ENCODE measurements around the gene NUP133. TPM values are rescaled to one million over a fixed set of nuclear protein-coding genes. Genes with fewer than 3 reads are reported as not detected.

Gene NUP133
- total and polyA plus RNA-seq, 4 donors, result 5.7 to 22.7 (median 10.4) TPM

DNA sequence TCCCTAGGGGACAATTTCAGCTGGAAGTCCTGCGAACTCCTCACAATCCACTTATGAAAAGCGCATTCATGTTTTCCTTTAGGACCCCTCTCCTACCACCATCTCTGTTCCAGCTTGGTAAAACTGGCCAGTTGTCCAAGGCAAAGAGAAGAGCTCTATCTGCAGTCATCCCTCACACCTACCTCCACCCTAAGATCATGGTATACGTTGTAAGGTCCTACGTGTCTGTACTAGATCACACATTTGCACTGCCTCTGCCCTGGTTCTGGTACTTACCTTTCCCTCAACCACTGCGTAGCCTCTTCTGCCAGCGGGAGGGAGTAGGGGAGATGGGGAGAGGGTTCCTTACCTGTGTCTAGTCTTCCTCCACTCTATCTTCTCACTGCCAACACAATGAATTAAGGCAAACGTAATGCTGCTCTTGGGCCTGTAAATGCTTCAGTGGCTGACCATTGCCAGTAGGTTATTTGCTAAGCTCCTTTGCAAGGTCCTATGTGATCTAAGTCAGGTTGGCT is 739 bp upstream of the NUP133 start:
- TF ChIP-seq RAD21 (IDR thresholded peaks at IDR 0.05) (no peak), TAF1 (conservative IDR thresholded peaks at IDR 0.05) (no peak), FOXA2 (IDR thresholded peaks at IDR 0.05) (no peak), RXRA (IDR thresholded peaks at IDR 0.05) (no peak), FOXA1 (IDR thresholded peaks at IDR 0.05) (no peak), GABPA (IDR thresholded peaks at IDR 0.05 in 1 of 2, conservative IDR thresholded peaks at IDR 0.05 in 1 of 2) (no peak), NR2F2 (IDR thresholded peaks at IDR 0.05) (no peak), SP1 (IDR thresholded peaks at IDR 0.05) (no peak), EGR1 (IDR thresholded peaks at IDR 0.05; ENCODE audit: low read depth in 2 of 2) (no peak), JUND (IDR thresholded peaks at IDR 0.05) (no peak), YY1 (IDR thresholded peaks at IDR 0.05) (no peak), HNF4G (IDR thresholded peaks at IDR 0.05) (no peak), HNF4A (conservative IDR thresholded peaks at IDR 0.05) (no peak)
- TF ChIP-seq, protein P1, sequence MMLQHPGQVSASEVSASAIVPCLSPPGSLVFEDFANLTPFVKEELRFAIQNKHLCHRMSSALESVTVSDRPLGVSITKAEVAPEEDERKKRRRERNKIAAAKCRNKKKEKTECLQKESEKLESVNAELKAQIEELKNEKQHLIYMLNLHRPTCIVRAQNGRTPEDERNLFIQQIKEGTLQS (IDR thresholded peaks at IDR 0.05), result no peak
- TF ChIP-seq, protein P2, sequence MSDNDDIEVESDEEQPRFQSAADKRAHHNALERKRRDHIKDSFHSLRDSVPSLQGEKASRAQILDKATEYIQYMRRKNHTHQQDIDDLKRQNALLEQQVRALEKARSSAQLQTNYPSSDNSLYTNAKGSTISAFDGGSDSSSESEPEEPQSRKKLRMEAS (IDR thresholded peaks at IDR 0.05), result no peak
- TF ChIP-seq, protein P3, sequence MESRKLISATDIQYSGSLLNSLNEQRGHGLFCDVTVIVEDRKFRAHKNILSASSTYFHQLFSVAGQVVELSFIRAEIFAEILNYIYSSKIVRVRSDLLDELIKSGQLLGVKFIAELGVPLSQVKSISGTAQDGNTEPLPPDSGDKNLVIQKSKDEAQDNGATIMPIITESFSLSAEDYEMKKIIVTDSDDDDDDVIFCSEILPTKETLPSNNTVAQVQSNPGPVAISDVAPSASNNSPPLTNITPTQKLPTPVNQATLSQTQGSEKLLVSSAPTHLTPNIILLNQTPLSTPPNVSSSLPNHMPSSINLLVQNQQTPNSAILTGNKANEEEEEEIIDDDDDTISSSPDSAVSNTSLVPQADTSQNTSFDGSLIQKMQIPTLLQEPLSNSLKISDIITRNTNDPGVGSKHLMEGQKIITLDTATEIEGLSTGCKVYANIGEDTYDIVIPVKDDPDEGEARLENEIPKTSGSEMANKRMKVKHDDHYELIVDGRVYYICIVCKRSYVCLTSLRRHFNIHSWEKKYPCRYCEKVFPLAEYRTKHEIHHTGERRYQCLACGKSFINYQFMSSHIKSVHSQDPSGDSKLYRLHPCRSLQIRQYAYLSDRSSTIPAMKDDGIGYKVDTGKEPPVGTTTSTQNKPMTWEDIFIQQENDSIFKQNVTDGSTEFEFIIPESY (IDR thresholded peaks at IDR 0.05), result no peak
- TF ChIP-seq, protein P4, sequence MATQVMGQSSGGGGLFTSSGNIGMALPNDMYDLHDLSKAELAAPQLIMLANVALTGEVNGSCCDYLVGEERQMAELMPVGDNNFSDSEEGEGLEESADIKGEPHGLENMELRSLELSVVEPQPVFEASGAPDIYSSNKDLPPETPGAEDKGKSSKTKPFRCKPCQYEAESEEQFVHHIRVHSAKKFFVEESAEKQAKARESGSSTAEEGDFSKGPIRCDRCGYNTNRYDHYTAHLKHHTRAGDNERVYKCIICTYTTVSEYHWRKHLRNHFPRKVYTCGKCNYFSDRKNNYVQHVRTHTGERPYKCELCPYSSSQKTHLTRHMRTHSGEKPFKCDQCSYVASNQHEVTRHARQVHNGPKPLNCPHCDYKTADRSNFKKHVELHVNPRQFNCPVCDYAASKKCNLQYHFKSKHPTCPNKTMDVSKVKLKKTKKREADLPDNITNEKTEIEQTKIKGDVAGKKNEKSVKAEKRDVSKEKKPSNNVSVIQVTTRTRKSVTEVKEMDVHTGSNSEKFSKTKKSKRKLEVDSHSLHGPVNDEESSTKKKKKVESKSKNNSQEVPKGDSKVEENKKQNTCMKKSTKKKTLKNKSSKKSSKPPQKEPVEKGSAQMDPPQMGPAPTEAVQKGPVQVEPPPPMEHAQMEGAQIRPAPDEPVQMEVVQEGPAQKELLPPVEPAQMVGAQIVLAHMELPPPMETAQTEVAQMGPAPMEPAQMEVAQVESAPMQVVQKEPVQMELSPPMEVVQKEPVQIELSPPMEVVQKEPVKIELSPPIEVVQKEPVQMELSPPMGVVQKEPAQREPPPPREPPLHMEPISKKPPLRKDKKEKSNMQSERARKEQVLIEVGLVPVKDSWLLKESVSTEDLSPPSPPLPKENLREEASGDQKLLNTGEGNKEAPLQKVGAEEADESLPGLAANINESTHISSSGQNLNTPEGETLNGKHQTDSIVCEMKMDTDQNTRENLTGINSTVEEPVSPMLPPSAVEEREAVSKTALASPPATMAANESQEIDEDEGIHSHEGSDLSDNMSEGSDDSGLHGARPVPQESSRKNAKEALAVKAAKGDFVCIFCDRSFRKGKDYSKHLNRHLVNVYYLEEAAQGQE (IDR thresholded peaks at IDR 0.05), result no peak
- TF ChIP-seq, protein P5, sequence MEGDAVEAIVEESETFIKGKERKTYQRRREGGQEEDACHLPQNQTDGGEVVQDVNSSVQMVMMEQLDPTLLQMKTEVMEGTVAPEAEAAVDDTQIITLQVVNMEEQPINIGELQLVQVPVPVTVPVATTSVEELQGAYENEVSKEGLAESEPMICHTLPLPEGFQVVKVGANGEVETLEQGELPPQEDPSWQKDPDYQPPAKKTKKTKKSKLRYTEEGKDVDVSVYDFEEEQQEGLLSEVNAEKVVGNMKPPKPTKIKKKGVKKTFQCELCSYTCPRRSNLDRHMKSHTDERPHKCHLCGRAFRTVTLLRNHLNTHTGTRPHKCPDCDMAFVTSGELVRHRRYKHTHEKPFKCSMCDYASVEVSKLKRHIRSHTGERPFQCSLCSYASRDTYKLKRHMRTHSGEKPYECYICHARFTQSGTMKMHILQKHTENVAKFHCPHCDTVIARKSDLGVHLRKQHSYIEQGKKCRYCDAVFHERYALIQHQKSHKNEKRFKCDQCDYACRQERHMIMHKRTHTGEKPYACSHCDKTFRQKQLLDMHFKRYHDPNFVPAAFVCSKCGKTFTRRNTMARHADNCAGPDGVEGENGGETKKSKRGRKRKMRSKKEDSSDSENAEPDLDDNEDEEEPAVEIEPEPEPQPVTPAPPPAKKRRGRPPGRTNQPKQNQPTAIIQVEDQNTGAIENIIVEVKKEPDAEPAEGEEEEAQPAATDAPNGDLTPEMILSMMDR (IDR thresholded peaks at IDR 0.05; ENCODE audit: low read depth, low read length, missing input control), result no peak
- 88% methylated on average over 7 of the region's 7 CpGs for WGBS

More for the DNA sequence above, 739 bp upstream of the NUP133 start:
- Histone ChIP-seq H3K4me3 (ENCODE audit: low read depth in 1 of 3, low read length in 3 of 3) (peak overlapping the region; percentile 88 to 96 (median 89)), H3K4me1 (ENCODE audit: control insufficient read depth in 4 of 4, insufficient read depth in 4 of 4, low read length in 3 of 4) (peaks cover 0 to 25% (median 15%) of the 10 kb centered on the region in 4 donors), H3K27me3 (ENCODE audit: control insufficient read depth in 4 of 4, insufficient read depth in 4 of 4, low read length in 3 of 4) (no peaks in the 10 kb centered on the region), H3K9ac (ENCODE audit: low read depth in 1 of 2, low read length in 2 of 2) (peak overlapping the region; percentile 88 to 96), H3K27ac (ENCODE audit: low read depth in 1 of 2, low read length in 2 of 2) (peak overlapping the region; percentile 78 to 96), H3K36me3 (ENCODE audit: control insufficient read depth in 4 of 4, insufficient read depth in 3 of 4, low read depth in 1 of 4, low read length in 3 of 4) (peaks cover 0 to 7% (median 0%) of the 10 kb centered on the region in 4 donors), H3K9me3 (ENCODE audit: control insufficient read depth in 4 of 4, low read length in 3 of 4) (no peaks in the 10 kb centered on the region)
- DNase-seq (ENCODE audit: low spot score), result no peak

Data from liver (tissue), 9 donors.